Panc1 (cell line): ENCODE data around the gene CRISPLD2. TPM values are rescaled to one million over a fixed set of nuclear protein-coding genes. Genes with fewer than 3 reads are reported as not detected.

Source experiments
- ATAC-seq: fragments of 200-7000 bp; cut with Tn5 transposase; 2 replicates; pipeline ENCODE4 v1.9.1; 2020; ENCODE audit warnings: mild to moderate bottlenecking, moderate library complexity
- BruUV-seq: library from RNA; stranded (reverse); fragments of 400-500 nt; replicated peaks from 2 replicates; lab custom pipeline; 2021; lab: Mats Ljungman, UMichigan
- CTCF ChIA-PET: fragments of 300-600 bp; sonication (Branson Sonifier 250); formaldehyde crosslinking; loops from one replicate; lab custom pipeline; 2022; ENCODE audit warnings: antibody characterized with exemption; lab: Charles Lee
- POLR2A ChIA-PET: fragments of 300-600 bp; sonication (Branson Sonifier 250); formaldehyde crosslinking; loops from one replicate; lab custom pipeline; 2022; ENCODE audit warnings: antibody characterized with exemption; lab: Charles Lee
- DNase-seq: peaks from one replicate; pipeline ENCODE4 v3.0.0-alpha.2; 2010; ENCODE audit warnings: low read depth, low spot score
- H3K27ac ChIP-seq: 2 replicates; pipeline ENCODE4 v1.5.1; 2011; ENCODE audit warnings: mild to moderate bottlenecking, low read length, inconsistent platforms
- H3K27me3 ChIP-seq: fragments of 200-500 bp; sonication (Bioruptor generic); 2 replicates; pipeline ENCODE4 v1.6.0; 2014; ENCODE audit warnings: low read length, inconsistent platforms; ENCODE audit not compliant: control insufficient read depth, insufficient read depth
- H3K36me3 ChIP-seq: fragments of 200-500 bp; sonication (Bioruptor generic); 2 replicates; pipeline ENCODE4 v1.5.1; 2014; ENCODE audit warnings: inconsistent platforms, mild to moderate bottlenecking, low read length, moderate library complexity; ENCODE audit not compliant: control insufficient read depth, insufficient read depth
- H3K4me1 ChIP-seq: 2 replicates; pipeline ENCODE4 v1.5.1; 2011; ENCODE audit warnings: inconsistent platforms, mild to moderate bottlenecking, low read length, moderate library complexity; ENCODE audit not compliant: control insufficient read depth, insufficient read depth
- H3K4me3 ChIP-seq, 2 experiments: 2 replicates each; pipeline ENCODE4 v1.5.1; 2011 to 2012; ENCODE audit warnings: low read depth in 2 of 2, low read length in 2 of 2, mild to moderate bottlenecking in 2 of 2, inconsistent platforms in 1 of 2, moderate library complexity in 1 of 2
- H3K9me3 ChIP-seq: fragments of 200-500 bp; sonication (Bioruptor generic); 2 replicates; pipeline ENCODE4 v1.5.1; 2014; ENCODE audit warnings: low read depth, mild to moderate bottlenecking, inconsistent platforms, low read length, moderate library complexity; ENCODE audit not compliant: control insufficient read depth, insufficient read depth
- CTCF ChIP-seq: fragments of 450-650 bp; IDR thresholded peaks from 2 replicates; pipeline ENCODE4 v1.5.1; 2017; ENCODE audit warnings: mild to moderate bottlenecking
- POLR2AphosphoS5 ChIP-seq: IDR thresholded peaks from 2 replicates; pipeline ENCODE4 v1.6.1; 2012; ENCODE audit warnings: mild to moderate bottlenecking, low read depth, low read length, moderate library complexity
- REST ChIP-seq, 2 experiments: IDR thresholded peaks; 2 replicates each; pipeline ENCODE4 v1.6.1; 2011 to 2012; ENCODE audit warnings: low read depth in 2 of 2, control low read depth in 1 of 2, low read length in 1 of 2, mild to moderate bottlenecking in 1 of 2, moderate library complexity in 1 of 2; ENCODE audit not compliant: insufficient read depth in 1 of 2
- SIN3A ChIP-seq: IDR thresholded peaks from 2 replicates; pipeline ENCODE4 v1.6.1; 2012; ENCODE audit warnings: low read depth, mild to moderate bottlenecking, low read length, moderate library complexity, borderline replicate concordance; ENCODE audit not compliant: insufficient read depth
- TCF7L2 ChIP-seq: IDR thresholded peaks from 2 replicates; pipeline ENCODE4 v1.6.1; 2011; ENCODE audit warnings: mild to moderate bottlenecking, low read depth, low read length, inconsistent platforms
- in situ Hi-C: cut with HindIII; loops from 2 replicates; pipeline ENCODE4 v1.10.0; 2016; ENCODE audit warnings: low sequenced_read_pairs, low pct_unique_long_range_greater_than_20kb
- intact Hi-C: fragments of 100-400 bp; cut with micrococcal nuclease; formaldehyde crosslinking; loops from one replicate; pipeline ENCODE4 v1.10.0; 2022; ENCODE audit not compliant: unreplicated experiment
- total RNA-seq: library from RNA; stranded (reverse); gene quantifications from one replicate; pipeline ENCODE4 v1.2.1, GENCODE V29; 2021; ENCODE audit not compliant: unreplicated experiment

Gene CRISPLD2
- total RNA-seq, 1 experiment from 2014 or later = 12.9 TPM

DNA sequence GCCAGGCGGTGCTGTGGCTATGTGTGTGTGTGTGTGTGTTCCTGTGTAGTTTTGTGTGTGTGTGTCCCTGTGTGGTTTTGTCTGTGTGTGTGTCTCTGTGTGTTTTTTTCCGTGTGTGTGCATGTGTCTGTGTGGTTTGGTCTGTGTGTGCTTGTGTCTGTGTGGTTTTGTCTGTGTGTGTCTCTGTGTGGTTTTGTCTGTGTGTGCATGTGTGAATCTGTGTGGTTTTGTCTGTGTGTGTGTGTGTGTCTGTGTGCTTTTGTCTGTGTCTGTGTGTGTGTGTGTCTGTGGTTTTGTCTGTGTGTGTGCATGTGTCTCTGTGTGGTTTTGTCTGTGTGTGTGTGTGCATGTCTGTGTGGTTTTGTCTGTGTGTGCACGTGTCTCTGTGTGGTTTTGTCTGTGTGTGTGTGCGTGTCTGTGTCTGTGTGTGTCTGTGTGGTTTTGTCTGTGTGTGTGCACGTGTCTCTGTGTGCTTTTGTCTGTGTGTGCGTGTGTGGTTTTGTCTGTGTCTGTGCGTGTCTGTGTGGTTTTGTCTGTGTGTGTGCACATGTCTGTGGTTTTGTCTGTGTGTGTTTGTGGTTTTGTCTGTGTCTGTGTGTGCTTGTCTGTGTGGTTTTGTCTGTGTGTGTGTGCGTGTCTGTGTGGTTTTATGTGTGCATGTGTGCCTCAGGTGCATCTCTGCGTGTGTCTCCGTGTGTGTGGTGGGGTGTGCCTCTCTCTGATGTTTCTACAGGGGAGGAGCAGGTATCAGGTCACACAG lies 129.2 kb downstream of the CRISPLD2 start:
- intact Hi-C loops = no loop called here
- BruUV-seq = no TSS peak
- TF ChIP-seq SIN3A = no peak
- no peak for TF ChIP-seq TCF7L2
- no peak for TF ChIP-seq CTCF
- no peak for TF ChIP-seq REST (IDR thresholded peaks at IDR 0.05; ENCODE audit: insufficient read depth in 1 of 2, low read depth in 2 of 2, low read length in 1 of 2)
- TF ChIP-seq POLR2AphosphoS5 = no peak
- H3K4me1 ChIP-seq = no peaks in the 10 kb centered on the region
- CTCF ChIA-PET = interaction anchor here (0.8 kb wide), 1 partner anchor 190 kb away, joined by 3 read pairs; no protein-coding TSS in a partner anchor
- DNase-seq (no peak), ATAC-seq (no peak)
- H3K27ac ChIP-seq = no peak overlapping the region
- in situ Hi-C loops = no loop called here
- H3K27me3 ChIP-seq = no peaks in the 10 kb centered on the region
- POLR2A ChIA-PET = no interaction called here
- no peaks in the 10 kb centered on the region for H3K9me3 ChIP-seq
- no peaks in the 10 kb centered on the region for H3K36me3 ChIP-seq
- no peak overlapping the region for H3K4me3 ChIP-seq

DNA sequence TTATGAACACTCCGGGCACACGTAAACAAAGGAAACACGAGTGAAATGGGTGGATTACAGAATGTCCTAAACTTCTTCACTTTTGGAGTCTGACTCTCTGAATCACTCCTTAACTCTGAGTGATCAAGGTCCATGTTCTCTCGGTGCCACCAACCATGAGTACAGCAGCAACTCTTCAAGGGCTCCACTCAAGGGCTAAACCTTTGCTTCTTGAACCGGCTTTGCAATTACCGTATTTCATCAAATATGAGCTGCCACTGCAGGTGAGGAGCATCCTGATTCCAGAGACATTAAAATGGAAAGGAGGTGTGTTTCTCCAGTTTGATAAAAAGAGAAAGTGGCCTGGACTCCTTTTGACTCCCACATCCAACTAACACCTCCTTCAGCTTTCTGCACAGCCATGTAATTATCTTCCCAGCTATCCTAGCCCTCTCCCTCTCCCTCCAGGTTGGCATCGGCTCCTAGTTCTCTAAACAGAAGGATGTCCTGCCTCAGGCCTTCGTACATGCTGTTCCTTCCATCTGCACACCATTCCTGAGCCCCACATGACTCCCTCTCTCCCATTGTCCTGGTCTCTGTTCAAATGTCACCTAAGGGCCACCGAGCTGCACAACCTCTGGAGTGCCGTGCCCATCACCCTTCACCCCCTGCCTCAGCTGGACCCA lies 130.1 kb downstream of the CRISPLD2 start:
- POLR2A ChIA-PET = interaction anchor here (0.5 kb wide), 1 partner anchor 33 kb away, joined by 3 read pairs; no protein-coding TSS in a partner anchor

More for the DNA sequence above, 130.1 kb downstream of the CRISPLD2 start:
- DNase-seq (no peak), ATAC-seq (no peak)
- TF ChIP-seq TCF7L2 = no peak
- TF ChIP-seq REST (IDR thresholded peaks at IDR 0.05; ENCODE audit: insufficient read depth in 1 of 2, low read depth in 2 of 2, low read length in 1 of 2) = no peak
- no peak for TF ChIP-seq CTCF
- no peak for TF ChIP-seq POLR2AphosphoS5
- no peak for TF ChIP-seq SIN3A
- Histone ChIP-seq H3K36me3 (no peaks in the 10 kb centered on the region), H3K4me1 (no peaks in the 10 kb centered on the region), H3K4me3 (no peak overlapping the region), H3K9me3 (no peaks in the 10 kb centered on the region), H3K27me3 (no peaks in the 10 kb centered on the region), H3K27ac (no peak overlapping the region)
- in situ Hi-C loops (no loop called here), intact Hi-C loops (loop anchor here (5.0 kb wide), 1 partner anchor 198 kb away; no protein-coding TSS in a partner anchor)
- CTCF ChIA-PET = interaction anchor here (0.8 to 1.1 kb wide), 2 partner anchors 21 to 191 kb away, joined by 3 read pairs; no protein-coding TSS in a partner anchor
- BruUV-seq = no TSS peak
